KBM-7 (cell line): Measurements from ENCODE around the gene CBX3.
"Not testable (repeated sequence)": the region's sequence is repeated elsewhere in the genome, so short reads cannot be mapped to it uniquely, and the experiment has no call there.

Source experiments
- DNase-seq: peaks from one replicate; pipeline ENCODE4 v3.0.0-alpha.2; 2015
- in situ Hi-C: fragments of 300-500 bp; cut with MboI; formaldehyde crosslinking; loops from 2 replicates; pipeline ENCODE4 v1.14.3; 2020; ENCODE audit warnings: low sequenced_read_pairs, low pct_unique_long_range_greater_than_20kb, mixed read lengths

The CBX3 gene

DNA sequence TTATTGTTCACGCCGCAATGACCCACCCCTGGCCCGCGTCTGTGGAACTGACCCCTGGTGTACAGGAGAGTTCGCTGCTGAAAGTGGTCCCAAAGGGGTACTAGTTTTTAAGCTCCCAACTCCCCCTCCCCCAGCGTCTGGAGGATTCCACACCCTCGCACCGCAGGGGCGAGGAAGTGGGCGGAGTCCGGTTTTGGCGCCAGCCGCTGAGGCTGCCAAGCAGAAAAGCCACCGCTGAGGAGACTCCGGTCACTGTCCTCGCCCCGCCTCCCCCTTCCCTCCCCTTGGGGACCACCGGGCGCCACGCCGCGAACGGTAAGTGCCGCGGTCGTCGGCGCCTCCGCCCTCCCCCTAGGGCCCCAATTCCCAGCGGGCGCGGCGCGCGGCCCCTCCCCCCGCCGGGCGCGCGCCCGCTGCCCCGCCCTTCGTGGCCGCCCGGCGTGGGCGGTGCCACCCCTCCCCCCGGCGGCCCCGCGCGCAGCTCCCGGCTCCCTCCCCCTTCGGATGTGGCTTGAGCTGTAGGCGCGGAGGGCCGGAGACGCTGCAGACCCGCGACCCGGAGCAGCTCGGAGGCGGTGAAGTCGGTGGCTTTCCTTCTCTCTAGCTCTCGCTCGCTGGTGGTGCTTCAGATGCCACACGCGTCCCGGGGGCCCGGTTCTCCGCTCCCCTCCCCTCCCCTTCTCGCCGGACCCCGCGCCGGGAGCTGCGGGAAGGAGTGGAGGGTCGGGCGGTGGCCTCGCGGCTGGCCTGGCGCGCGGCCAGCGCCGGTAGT lies at the start of gene CBX3:
Gene CBX3, plus strand, starts transcription at position 499 of the 772 bp plus-strand sequence. CDS start 1,254 bp downstream, outside the sequence.
- in situ Hi-C loops = no loop called here
- DNase-seq = peak; percentile 96

DNA sequence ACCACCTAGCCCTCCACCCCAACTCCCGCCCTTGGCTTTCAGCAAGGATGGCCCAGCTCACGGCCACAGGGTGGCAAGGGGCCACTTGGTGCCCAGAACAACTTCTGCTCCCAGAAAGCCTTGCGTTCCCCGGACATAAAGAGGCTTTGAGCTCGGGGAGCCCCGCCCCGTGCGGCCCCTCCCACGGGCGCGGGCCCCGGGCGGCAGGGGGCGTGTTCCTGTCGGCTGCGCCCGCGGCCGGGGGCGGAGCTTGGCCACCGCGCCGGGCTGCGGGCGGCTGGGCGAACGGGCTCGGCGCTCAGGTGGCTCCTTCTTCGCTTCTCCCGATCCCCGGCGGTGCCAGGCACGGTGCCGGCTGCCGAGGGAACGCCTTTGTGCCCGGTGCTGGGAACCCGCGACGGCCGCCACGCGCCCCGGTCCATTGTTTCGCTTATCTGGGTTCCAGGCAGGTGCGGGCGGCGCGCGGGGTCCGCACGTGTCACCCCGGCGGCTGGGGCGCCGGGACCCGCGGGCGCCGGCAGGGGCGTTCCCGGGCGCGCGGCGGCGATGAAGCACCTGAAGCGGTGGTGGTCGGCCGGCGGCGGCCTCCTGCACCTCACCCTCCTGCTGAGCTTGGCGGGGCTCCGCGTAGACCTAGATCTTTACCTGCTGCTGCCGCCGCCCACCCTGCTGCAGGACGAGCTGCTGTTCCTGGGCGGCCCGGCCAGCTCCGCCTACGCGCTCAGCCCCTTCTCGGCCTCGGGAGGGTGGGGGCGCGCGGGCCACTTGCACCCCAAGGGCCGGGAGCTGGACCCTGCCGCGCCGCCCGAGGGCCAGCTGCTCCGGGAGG lies 49.4 kb upstream of the CBX3 start, which contains the start of gene NFE2L3:
Gene NFE2L3, plus strand, starts transcription at position 246 of the 829 bp plus-strand sequence. Its CDS starts 301 bp downstream, at position 547.
- DNase-seq = peak; percentile 85
- in situ Hi-C loops = no loop called here

DNA sequence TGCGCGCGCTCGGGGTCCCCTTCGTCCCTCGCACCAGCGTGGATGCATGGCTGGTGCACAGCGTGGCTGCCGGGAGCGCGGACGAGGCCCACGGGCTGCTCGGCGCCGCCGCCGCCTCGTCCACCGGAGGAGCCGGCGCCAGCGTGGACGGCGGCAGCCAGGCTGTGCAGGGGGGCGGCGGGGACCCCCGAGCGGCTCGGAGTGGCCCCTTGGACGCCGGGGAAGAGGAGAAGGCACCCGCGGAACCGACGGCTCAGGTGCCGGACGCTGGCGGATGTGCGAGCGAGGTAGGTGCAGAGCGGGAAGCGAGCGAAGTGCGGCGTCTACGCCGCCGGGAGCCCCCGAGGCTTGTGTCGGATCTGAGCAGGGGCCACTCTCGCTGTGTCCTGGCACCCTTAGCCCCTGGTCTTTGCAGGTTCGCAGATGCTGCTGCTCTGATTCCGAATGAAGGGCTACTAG lies 48.7 kb upstream of the CBX3 start:
- in situ Hi-C loops, DNase-seq: not testable (repeated sequence)

DNA sequence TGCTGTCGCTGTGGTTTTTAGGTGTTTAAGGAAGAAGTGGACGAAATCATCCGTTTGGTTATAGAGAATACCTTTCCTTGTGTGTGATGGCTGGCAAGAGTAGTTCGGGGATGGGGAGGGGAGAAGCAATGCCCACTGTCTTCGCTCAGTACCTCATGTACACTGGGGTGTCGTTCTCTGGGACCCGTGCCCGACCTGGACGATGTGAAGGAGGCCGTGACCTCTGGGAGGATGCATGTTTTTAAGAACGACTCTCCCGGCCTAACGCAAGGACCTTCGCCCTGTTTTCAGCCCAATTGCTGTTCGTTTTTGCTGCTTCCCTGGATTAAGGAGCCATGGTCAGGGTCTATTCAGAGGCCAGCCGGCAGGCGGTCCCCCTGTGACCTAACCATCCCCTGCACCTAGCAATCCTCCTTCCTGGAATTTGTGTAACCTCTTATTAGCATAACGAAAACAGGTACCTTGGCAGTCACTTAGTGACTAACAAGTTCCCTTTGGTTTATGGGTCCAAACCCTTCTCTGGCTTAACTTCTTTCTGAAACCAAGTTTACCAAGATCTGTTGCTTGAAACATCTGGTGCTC lies 48.2 kb upstream of the CBX3 start:
- DNase-seq = peak; percentile 35

DNA sequence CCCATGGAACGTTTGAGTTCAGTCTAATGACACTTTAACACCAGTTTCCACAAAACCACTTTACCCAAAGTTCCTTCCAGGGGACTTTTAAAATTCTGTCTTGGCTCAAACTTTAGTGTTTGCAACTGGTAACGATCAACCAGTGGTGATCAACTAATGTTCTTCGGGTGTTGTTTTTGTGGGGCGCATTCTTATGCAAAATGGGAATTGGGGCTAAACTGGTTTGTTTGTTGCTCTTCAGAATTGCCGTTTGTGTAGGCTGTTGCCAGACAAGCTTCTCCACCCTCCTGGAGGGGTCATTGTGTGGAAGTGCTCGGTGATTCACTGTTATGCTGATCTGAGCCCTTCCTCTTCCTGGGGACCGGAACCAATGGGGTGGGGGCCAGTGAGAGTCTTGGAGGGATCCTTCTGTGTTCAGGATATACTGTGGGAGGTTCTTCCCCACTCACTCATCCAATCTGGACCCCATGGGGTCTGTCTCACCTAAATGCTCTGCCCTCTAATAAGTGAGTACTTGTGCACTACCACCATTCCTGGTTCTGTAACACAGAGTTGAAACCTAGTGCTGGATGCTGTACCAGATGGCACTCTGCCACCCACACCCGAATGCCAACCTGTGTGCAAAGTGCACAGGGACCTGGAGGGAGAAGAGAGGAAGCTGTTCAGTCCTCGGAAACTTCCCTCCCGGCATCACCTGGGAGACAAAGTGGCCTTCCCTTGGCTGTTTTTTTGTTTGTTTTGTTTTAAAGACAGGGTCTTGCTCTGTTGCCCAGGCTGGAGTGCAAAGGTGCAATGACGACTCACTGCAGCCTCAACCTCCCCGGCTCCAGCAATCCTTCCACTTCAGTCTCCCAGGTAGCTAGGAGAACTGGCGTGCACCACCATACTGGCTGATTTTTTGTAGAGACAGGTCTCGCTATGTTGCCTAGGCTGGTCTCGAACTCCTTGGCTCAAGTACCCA lies 47.4 kb upstream of the CBX3 start:
- in situ Hi-C loops = no loop called here
- DNase-seq = peak; percentile 61

More for the DNA sequence above, 48.2 kb upstream of the CBX3 start:
- in situ Hi-C loops = no loop called here

DNA sequence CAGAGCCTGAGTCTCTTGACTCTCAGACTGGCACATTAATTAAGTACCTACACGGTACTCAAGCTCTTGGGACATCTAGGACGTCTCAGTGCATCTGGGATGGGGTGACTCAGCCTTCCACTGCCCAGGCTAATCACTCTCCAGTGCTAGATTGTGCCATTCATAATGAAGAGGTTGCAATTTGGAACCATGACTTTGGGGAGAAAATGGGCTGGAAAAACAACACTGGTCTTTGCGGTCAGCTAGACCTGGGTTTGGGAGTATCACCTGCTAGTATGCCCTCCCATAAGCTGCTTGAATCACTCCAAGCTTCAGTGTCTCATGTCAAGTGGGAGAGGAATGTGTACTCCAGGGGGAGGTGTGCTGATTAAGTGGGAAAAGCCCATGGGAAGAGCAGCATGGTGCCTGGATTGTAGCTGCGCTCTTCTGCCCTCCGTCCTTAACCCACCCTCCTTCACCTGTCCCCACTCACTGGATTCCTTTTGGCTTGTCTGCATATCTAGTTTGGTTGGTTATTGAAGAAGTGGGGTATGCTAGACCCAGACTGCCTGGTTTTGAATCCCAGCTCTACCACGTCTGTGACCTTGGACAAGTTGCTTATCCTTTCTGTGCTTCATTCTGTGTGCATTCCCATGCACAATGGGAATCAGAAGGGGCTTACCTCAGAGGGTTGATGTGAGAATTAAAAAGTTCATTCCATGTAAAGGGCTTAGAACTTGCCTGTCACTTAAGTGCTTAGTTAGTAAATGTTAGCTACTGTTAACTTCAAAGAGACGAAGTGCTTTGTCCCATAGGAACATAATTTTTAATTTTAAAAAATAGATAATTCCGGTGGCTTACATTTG lies 45.8 kb upstream of the CBX3 start:
- no peak for DNase-seq
- in situ Hi-C loops = no loop called here

DNA sequence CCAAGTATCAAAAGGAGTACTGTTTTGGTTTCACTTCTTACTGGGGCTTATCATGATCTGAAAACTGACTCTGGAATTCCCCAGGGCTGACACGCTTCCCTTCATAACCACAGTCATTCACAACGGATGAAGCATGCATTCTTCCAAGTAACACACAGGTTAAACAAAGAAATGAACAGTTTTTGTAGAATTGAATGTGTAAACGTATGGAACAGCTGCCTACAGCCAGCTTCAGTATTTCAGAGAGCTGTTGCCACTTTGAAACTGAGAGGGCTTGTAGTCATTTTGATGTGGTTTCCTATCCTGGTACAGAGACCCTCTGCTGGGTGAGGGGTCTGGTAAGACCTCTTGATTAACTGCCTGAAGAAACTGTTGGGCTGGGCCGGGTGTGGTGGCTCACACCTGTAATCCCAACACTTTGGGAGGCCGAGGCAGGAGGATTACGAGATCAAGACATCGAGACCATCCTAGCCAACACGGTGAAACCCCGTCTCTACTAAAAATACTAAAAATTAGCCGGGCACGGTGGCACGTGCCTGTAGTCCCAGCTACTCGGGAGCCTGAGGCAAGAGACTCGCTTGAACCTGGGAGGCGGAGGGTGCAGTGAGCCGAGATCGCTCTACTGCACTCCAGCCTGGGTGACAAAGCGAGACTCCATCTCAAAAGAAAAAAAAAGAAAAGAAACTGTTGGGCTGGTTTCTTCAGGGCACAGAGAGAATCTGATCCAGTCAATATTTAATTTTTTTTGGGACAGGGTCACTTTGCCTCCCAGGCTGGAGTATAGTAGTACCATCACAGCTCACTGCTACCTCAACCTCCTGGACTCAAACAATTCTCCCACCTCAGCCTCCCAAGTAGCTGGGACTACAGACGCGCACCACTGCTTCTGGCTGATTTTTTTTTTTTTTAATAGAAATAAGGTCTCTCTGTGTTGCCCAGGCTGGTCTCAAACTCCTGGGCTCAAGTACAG lies 44.8 kb upstream of the CBX3 start:
- peak; percentile 35 for DNase-seq
- in situ Hi-C loops = no loop called here

DNA sequence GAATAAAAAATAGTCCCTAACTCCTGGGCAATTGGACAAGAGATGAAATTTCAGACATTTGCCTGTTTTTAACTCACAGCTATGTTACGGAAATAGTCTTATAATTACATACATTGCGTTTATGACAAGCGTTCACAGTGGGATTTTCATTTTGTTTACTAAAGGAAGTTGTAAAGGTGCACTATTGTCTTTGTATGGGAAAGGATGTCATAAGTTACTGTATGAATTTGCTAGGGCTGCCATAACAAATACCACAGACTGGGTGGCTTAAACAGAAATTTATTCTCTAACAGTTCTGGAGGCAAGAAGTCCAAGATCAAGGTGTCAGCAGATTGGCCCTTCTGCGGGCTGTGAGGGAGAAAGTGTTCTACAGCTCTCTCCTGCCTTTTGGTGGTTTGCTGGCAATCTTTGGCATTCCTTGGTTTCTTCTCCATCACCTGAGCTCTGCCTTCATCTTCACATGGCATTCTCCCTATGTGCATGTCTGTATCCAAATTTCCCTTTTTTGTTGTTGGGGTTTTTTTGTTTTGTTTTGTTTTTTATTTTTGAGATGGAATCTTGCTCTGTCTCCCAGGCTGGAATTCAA lies 43.9 kb upstream of the CBX3 start:
- in situ Hi-C loops = no loop called here
- no peak for DNase-seq

DNA sequence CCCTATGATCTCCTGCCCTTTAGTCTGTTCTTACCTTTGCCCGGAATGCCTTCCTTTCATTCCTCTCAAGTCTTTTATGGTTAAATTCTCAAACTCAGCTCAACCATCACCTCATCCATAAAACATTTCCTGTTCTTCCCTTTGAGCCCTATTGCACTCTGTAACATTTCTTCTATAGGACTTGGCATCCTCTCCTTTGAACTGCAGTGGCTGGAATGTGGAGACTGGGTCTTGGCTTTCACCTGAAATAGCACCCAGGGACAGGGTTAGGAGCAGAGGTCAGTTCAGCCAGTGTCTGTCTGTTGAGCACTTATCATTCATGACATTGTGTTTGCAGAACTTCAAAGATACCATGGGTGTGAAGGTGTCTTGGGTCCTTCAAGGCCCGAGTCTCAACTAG lies 42.3 kb upstream of the CBX3 start:
- no peak for DNase-seq
- in situ Hi-C loops = no loop called here

DNA sequence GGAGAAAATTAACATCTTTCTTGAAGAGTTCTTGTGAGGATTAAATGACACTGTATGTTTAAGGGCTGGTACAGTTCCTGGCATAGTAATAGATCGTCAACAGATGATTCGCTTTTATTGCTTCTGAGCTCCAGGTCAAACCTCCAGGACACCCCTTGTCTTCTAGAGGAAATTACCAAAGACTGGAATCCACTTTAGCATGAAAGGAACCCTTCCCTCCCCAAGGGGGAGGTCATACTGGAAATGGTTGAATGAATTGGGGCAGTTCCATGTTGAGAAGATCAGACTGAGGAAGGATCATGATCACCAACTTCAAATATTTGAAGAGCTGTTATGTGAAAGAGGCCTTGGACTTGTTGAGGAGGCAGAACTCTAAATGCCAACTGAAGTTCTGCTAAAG lies 40.6 kb upstream of the CBX3 start:
- no peak for DNase-seq
- in situ Hi-C loops = no loop called here

DNA sequence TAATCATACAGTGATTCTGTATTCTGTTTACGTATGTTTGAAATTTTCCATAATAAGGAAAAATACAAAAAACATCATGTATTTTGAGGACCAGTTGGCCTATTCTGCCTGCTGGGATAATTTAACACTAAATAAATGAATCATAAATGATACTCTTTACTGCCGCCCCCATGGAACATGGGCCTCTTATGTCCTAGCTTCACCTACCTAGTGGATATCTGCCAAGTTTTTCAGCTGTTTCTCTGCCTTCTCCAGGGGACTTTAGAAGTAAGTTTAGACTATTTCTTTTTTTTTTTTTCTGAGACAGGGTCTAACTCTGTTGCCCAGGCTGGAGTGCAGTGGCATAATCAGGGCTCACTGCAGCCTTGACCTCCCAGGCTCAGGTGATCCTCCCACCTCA lies 39.1 kb upstream of the CBX3 start:
- in situ Hi-C loops = no loop called here
- no peak for DNase-seq

DNA sequence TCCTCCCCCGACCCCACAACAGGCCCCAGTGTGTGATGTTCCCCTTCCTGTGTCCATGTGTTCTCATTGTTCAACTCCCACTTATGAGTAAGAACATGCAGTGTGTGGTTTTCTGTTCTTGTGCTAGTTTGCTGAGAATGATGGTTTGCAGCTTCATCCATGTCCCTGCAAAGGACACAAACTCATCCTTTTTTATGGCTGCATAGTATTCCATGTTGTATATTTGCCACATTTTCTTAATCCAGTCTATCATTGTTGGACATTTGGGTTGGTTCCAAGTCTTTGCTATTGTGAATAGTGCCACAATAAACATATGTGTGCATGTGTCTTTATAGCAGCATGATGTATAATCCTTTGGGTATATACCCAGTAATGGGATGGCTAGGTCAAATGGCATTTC lies 37.7 kb upstream of the CBX3 start:
- in situ Hi-C loops, DNase-seq: not testable (repeated sequence)

DNA sequence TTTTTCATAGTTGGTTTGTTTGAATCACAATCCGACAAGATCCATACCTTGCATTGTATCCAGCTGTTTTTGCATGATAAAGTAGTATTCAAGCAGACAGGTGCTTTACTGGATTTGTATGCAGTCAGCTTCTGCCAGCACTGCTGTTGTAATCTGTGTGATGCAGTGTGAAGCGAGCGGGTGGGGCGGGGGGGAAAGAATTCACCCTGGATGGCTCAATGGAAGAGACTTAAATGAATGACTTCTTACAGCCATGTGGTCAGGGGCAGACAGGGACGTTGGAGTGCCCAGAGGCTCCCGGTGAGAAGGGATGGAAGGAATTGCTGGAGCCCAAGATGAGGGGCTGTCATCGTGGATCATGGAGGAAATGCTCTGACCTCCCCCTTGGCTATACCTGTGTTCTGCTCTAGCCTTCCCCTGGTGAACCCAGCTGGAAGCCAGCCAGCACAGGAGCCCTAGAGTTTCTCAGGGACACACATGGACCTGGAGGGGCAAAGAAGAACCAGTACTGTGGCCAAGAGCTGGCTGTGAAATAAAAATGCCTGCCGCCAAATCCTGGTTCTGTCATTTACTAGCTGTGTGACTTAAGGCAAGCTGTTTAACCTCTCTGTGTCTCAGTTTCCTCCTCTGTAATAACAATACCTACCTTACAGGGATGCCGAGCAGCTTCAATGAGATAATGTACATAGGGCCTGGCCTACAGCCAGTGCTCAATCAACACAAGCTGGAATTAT lies 35.4 kb upstream of the CBX3 start:
- DNase-seq = no peak
- in situ Hi-C loops = no loop called here

DNA sequence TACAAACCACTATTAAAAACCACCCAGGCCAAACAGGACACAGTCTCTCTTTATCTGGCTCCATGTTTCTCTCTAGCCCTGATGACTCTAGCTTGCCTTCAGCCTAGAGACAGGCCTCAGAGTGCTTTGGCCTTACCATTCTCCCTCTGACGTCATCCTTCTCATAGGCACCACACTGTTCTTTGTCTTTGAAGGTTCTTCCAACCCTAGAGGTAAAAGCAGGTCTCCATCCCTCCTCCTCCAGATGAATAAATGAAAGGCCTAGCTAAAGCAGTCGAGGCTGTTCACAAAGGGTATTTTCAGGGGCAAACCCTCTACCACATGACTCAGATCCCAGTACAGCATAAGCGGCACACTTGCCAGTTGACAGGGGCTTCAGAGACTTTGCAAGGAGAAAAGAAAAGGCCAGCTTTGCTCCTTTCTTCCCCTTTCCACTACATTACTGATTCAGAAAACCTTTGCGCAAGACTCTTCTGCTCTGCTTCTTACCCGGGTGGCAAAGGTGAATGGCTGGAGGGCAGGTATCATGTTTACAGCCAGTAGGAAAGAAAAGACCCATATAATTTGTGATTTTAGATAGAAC lies 34.8 kb upstream of the CBX3 start:
- in situ Hi-C loops = no loop called here
- no peak for DNase-seq

DNA sequence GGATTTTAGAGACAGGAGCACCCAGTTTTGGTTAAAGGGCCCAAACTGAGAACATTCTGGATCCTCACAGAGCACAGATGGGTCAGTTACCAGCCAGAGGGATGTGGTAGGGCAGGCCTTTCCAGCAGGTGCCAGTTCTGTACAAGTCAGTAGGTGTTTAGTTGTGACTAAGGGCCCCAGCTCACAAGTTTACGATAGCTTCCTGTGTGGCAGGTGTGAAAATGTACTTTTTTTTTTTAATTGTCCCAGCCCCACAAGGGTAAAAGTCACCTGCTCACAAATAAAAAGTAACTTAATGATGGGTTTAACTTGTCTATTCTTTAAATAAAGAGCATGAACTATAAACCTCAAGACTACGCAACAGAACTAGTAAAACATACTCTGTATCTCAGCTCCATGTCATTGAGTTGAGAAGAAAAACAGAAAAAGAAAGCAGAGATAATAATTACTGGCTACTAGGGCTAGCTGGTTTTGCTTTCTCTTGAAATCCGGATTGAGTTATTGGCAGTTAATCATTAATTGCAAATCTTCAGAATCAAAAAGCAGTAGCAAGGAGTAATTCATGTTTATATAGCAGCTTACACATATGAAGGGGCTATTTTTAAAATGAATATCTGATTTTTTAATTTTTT lies 34.1 kb upstream of the CBX3 start:
- DNase-seq = no peak

More for the DNA sequence above, 34.1 kb upstream of the CBX3 start:
- in situ Hi-C loops = no loop called here
